ENCODE results near the gene MYO5B. TPM values are rescaled to one million over a fixed set of nuclear protein-coding genes. Genes with fewer than 3 reads are reported as not detected.

The MYO5B gene
- polyA plus RNA-seq, 1 experiment, result 0.18 TPM

GRCh38 chr18:50111398-50111797 is 83.5 kb downstream of the MYO5B start:
- no peak for DNase-seq (ENCODE audit: low read depth)
- Histone ChIP-seq H3K4me3 (ENCODE audit: low read depth, low read length) (no peak overlapping the region), H3K36me3 (ENCODE audit: control insufficient read depth, insufficient read depth, low read length) (no peaks in the 10 kb centered on the region), H3K27me3 (ENCODE audit: control insufficient read depth, insufficient read depth, low read length) (no peaks in the 10 kb centered on the region)
- ChIA-PET POLR2A (no interaction called here), CTCF (no interaction called here)
- TF ChIP-seq CTCF (IDR thresholded peaks at IDR 0.05; ENCODE audit: insufficient read depth, low read depth, low read length), result no peak

GRCh38 chr18:50107468-50107977 is 87.4 kb downstream of the MYO5B start:
- POLR2A ChIA-PET, result no interaction called here
- no peak for DNase-seq (ENCODE audit: low read depth)
- CTCF ChIA-PET, result no interaction called here
- no peak for TF ChIP-seq CTCF (IDR thresholded peaks at IDR 0.05; ENCODE audit: insufficient read depth, low read depth, low read length)
- Histone ChIP-seq H3K36me3 (ENCODE audit: control insufficient read depth, insufficient read depth, low read length) (no peaks in the 10 kb centered on the region), H3K27me3 (ENCODE audit: control insufficient read depth, insufficient read depth, low read length) (no peaks in the 10 kb centered on the region), H3K4me3 (ENCODE audit: low read depth, low read length) (no peak overlapping the region)

- ChIA-PET POLR2A (no interaction called here), CTCF (no interaction called here)
- no peak for TF ChIP-seq CTCF (IDR thresholded peaks at IDR 0.05; ENCODE audit: insufficient read depth, low read depth, low read length)
- Histone ChIP-seq H3K36me3 (ENCODE audit: control insufficient read depth, insufficient read depth, low read length) (no peaks in the 10 kb centered on the region), H3K27me3 (ENCODE audit: control insufficient read depth, insufficient read depth, low read length) (no peaks in the 10 kb centered on the region), H3K4me3 (ENCODE audit: low read depth, low read length) (no peak overlapping the region)
- DNase-seq (ENCODE audit: low read depth), result no peak
Observed at GRCh38 chr18:50105027-50105426, 89.9 kb downstream of the MYO5B start.

- no peaks in the 10 kb centered on the region for H3K27me3 ChIP-seq (ENCODE audit: control insufficient read depth, insufficient read depth, low read length)
- DNase-seq (ENCODE audit: low read depth), result no peak
- CTCF ChIA-PET, result no interaction called here
- no peak overlapping the region for H3K4me3 ChIP-seq (ENCODE audit: low read depth, low read length)
- no peaks in the 10 kb centered on the region for H3K36me3 ChIP-seq (ENCODE audit: control insufficient read depth, insufficient read depth, low read length)
- TF ChIP-seq CTCF (IDR thresholded peaks at IDR 0.05; ENCODE audit: insufficient read depth, low read depth, low read length), result no peak
- POLR2A ChIA-PET, result no interaction called here
Observed at GRCh38 chr18:50104421-50104820, 90.5 kb downstream of the MYO5B start.

GRCh38 chr18:50099725-50100407 is 95.1 kb downstream of the MYO5B start:
- Histone ChIP-seq H3K36me3 (ENCODE audit: control insufficient read depth, insufficient read depth, low read length) (no peaks in the 10 kb centered on the region), H3K4me3 (ENCODE audit: low read depth, low read length) (no peak overlapping the region), H3K27me3 (ENCODE audit: control insufficient read depth, insufficient read depth, low read length) (no peaks in the 10 kb centered on the region)
- no peak for TF ChIP-seq CTCF (IDR thresholded peaks at IDR 0.05; ENCODE audit: insufficient read depth, low read depth, low read length)
- peak; percentile 52 for DNase-seq (ENCODE audit: low read depth)
- ChIA-PET CTCF (interaction anchor here (0.6 to 1.3 kb wide), 2 partner anchors 16 to 120 kb away, joined by 3 to 4 read pairs; no protein-coding TSS in a partner anchor), POLR2A (no interaction called here)
